Measurements from ENCODE around the gene NECTIN2. TPM values are rescaled to one million over a fixed set of nuclear protein-coding genes. Genes with fewer than 3 reads are reported as not detected.

Gene NECTIN2
- total RNA-seq, 1 experiment from 2014 or later: 61.0 TPM

- Histone ChIP-seq H3K9ac (ENCODE audit: low read length) (no peak overlapping the region), H3K9me2 (replicated peaks; ENCODE audit: low read length) (no peaks in the 10 kb centered on the region), H3K4me1 (ENCODE audit: insufficient read depth, low read length) (peaks cover 28% of the 10 kb centered on the region), H3K79me2 (ENCODE audit: low read length) (no peaks in the 10 kb centered on the region), H3K36me3 (ENCODE audit: low read depth, low read length) (no peaks in the 10 kb centered on the region), H4K20me1 (ENCODE audit: low read length) (no peaks in the 10 kb centered on the region), H3K27me3 (ENCODE audit: low read length) (no peaks in the 10 kb centered on the region), H3K4me2 (ENCODE audit: low read length) (no peak overlapping the region), H3K9me3 (ENCODE audit: low read length) (no peaks in the 10 kb centered on the region), H3K4me3 (ENCODE audit: low read length) (no peak overlapping the region), H3K27ac (ENCODE audit: low read length) (no peak overlapping the region), H3F3A (ENCODE audit: low read length, unreplicated experiment) (no peaks in the 10 kb centered on the region), H2AFZ (ENCODE audit: low read length) (no peak overlapping the region)
- DNase-seq (no peak), ATAC-seq (no peak)
- POLR2A ChIA-PET (ENCODE audit: unreplicated experiment): no interaction called here
- TF ChIP-seq EZH2 (IDR thresholded peaks at IDR 0.05; ENCODE audit: low read length, unreplicated experiment) (no peak), CTCF (conservative IDR thresholded peaks at IDR 0.05; ENCODE audit: low read depth, low read length) (no peak), EZH2phosphoT487 (IDR thresholded peaks at IDR 0.05; ENCODE audit: borderline replicate concordance, low read length) (no peak)
- intact Hi-C loops (cut with micrococcal nuclease): no loop called here
- CTCF ChIA-PET: no interaction called here
- no TSS peak for BruUV-seq (replicated peaks)
Measured at GRCh38 chr19:44810234-44811121, 35.6 kb upstream of the NECTIN2 start.

- Histone ChIP-seq H3K27ac (ENCODE audit: low read length) (no peak overlapping the region), H3F3A (ENCODE audit: low read length, unreplicated experiment) (no peaks in the 10 kb centered on the region), H3K4me2 (ENCODE audit: low read length) (no peak overlapping the region), H2AFZ (ENCODE audit: low read length) (no peak overlapping the region), H3K79me2 (ENCODE audit: low read length) (no peaks in the 10 kb centered on the region), H3K9me3 (ENCODE audit: low read length) (no peaks in the 10 kb centered on the region), H3K27me3 (ENCODE audit: low read length) (no peaks in the 10 kb centered on the region), H4K20me1 (ENCODE audit: low read length) (no peaks in the 10 kb centered on the region), H3K36me3 (ENCODE audit: low read depth, low read length) (no peaks in the 10 kb centered on the region), H3K9me2 (replicated peaks; ENCODE audit: low read length) (no peaks in the 10 kb centered on the region), H3K4me1 (ENCODE audit: insufficient read depth, low read length) (peaks cover 28% of the 10 kb centered on the region), H3K4me3 (ENCODE audit: low read length) (no peak overlapping the region), H3K9ac (ENCODE audit: low read length) (no peak overlapping the region)
- TF ChIP-seq EZH2phosphoT487 (IDR thresholded peaks at IDR 0.05; ENCODE audit: borderline replicate concordance, low read length) (no peak), EZH2 (IDR thresholded peaks at IDR 0.05; ENCODE audit: low read length, unreplicated experiment) (no peak), CTCF (conservative IDR thresholded peaks at IDR 0.05; ENCODE audit: low read depth, low read length) (no peak)
- CTCF ChIA-PET: no interaction called here
- POLR2A ChIA-PET (ENCODE audit: unreplicated experiment): no interaction called here
- intact Hi-C loops (cut with micrococcal nuclease): no loop called here
- ATAC-seq: no peak
- no TSS peak for BruUV-seq (replicated peaks)
- no peak for DNase-seq
Measured at GRCh38 chr19:44811122-44811419, 35.0 kb upstream of the NECTIN2 start.

GRCh38 chr19:44812142-44812718 lies 33.9 kb upstream of the NECTIN2 start:
- TF ChIP-seq CTCF (conservative IDR thresholded peaks at IDR 0.05; ENCODE audit: low read depth, low read length) (no peak), EZH2phosphoT487 (IDR thresholded peaks at IDR 0.05; ENCODE audit: borderline replicate concordance, low read length) (no peak), EZH2 (IDR thresholded peaks at IDR 0.05; ENCODE audit: low read length, unreplicated experiment) (no peak)
- H3K9ac ChIP-seq (ENCODE audit: low read length): no peak overlapping the region
- H3K79me2 ChIP-seq (ENCODE audit: low read length): no peaks in the 10 kb centered on the region
- ATAC-seq: no peak
- H2AFZ ChIP-seq (ENCODE audit: low read length): no peak overlapping the region
- ChIA-PET CTCF (no interaction called here), POLR2A (ENCODE audit: unreplicated experiment) (no interaction called here)
- intact Hi-C loops (cut with micrococcal nuclease): no loop called here
- no peak overlapping the region for H3K4me2 ChIP-seq (ENCODE audit: low read length)
- no peaks in the 10 kb centered on the region for H3K27me3 ChIP-seq (ENCODE audit: low read length)
- no peaks in the 10 kb centered on the region for H3F3A ChIP-seq (ENCODE audit: low read length, unreplicated experiment)
- no peaks in the 10 kb centered on the region for H3K9me2 ChIP-seq (replicated peaks; ENCODE audit: low read length)
- no peak for DNase-seq
- peaks cover 19% of the 10 kb centered on the region for H3K4me1 ChIP-seq (ENCODE audit: insufficient read depth, low read length)
- no peaks in the 10 kb centered on the region for H3K36me3 ChIP-seq (ENCODE audit: low read depth, low read length)
- no peak overlapping the region for H3K4me3 ChIP-seq (ENCODE audit: low read length)
- H3K9me3 ChIP-seq (ENCODE audit: low read length): no peaks in the 10 kb centered on the region
- no peaks in the 10 kb centered on the region for H4K20me1 ChIP-seq (ENCODE audit: low read length)
- H3K27ac ChIP-seq (ENCODE audit: low read length): no peak overlapping the region
- BruUV-seq (replicated peaks): no TSS peak

Data from PC-3 (cell line).